K562 (cell line): ENCODE measurements around the gene PTPRT. TPM values are rescaled to one million over a fixed set of nuclear protein-coding genes. Genes with fewer than 3 reads are reported as not detected.

Source experiments
- ATAC-seq: fragments of 200-7000 bp; cut with Tn5 transposase; 3 replicates; pipeline ENCODE4 v1.9.1; 2020; ENCODE audit warnings: moderate library complexity
- BruUV-seq: library from RNA; stranded (reverse); fragments of 400-500 nt; replicated peaks from 2 replicates; lab custom pipeline; 2021; lab: Mats Ljungman, UMichigan
- CTCF ChIA-PET: fragments of 300-600 bp; formaldehyde crosslinking; extraction: SDS; loops from one replicate; lab custom pipeline; 2021; ENCODE audit warnings: low intra/inter-chr PET ratio; lab: Yijun Ruan, JAX
- POLR2A ChIA-PET: fragments of 300-600, 350-650 bp; sonication (Branson Sonifier 250); formaldehyde crosslinking; extraction: SDS; loops from one replicate; lab custom pipeline; 2021; ENCODE audit warnings: antibody characterized with exemption, inconsistent platforms; lab: Yijun Ruan, JAX
- DNase-seq, 4 experiments: peaks; one replicate each; pipeline versions ENCODE4 v3.0.0 to v3.0.0-alpha.2; 2011 to 2018; ENCODE audit warnings: low spot score in 3 of 4, mixed read lengths in 3 of 4; ENCODE audit errors: extremely low read depth in 1 of 4
- FAIRE-seq: peaks from 2 replicates; lab custom pipeline; 2011; peaks lifted over from hg19 to GRCh38; lab: Jason Lieb, UNC
- H2AFZ ChIP-seq: 2 replicates; pipeline ENCODE4 v1.6.0; 2011; ENCODE audit warnings: low read depth, low read length, control low read depth, inconsistent platforms
- H3K27ac ChIP-seq: fragments of 200-600 bp; 3 replicates; pipeline ENCODE4 v1.8.0; 2011; ENCODE audit warnings: low read depth, mild to moderate bottlenecking, control low read depth, inconsistent platforms, low read length, moderate library complexity, mixed read lengths; ENCODE audit errors: extremely low read depth
- H3K27me3 ChIP-seq, 2 experiments: fragments of 300-600 bp in 1 of 2; 2 replicates in 1 of 2; 3 replicates in 1 of 2; pipeline versions ENCODE4 v1.6.0 to v1.8.0; 2011; ENCODE audit warnings: inconsistent platforms in 2 of 2, low read length in 2 of 2, mild to moderate bottlenecking in 1 of 2, mixed read lengths in 1 of 2, moderate library complexity in 1 of 2; ENCODE audit not compliant: control insufficient read depth in 2 of 2, insufficient read depth in 2 of 2
- H3K36me3 ChIP-seq: fragments of 300-600 bp; 3 replicates; pipeline ENCODE4 v1.8.0; 2011; ENCODE audit warnings: mild to moderate bottlenecking, low read length, inconsistent platforms; ENCODE audit not compliant: control insufficient read depth, insufficient read depth
- H3K4me1 ChIP-seq, 2 experiments: fragments of 200-600 bp in 1 of 2; replicated peaks in 1 of 2; 2 replicates in 1 of 2; 3 replicates in 1 of 2; pipeline versions ENCODE4 v1.5.1 to v1.8.0; 2011; ENCODE audit warnings: inconsistent platforms in 2 of 2, low read length in 2 of 2, mild to moderate bottlenecking in 1 of 2, mixed read lengths in 1 of 2, moderate library complexity in 1 of 2; ENCODE audit not compliant: control insufficient read depth in 2 of 2, insufficient read depth in 2 of 2
- H3K4me2 ChIP-seq: 2 replicates; pipeline ENCODE4 v1.6.1; 2011; ENCODE audit warnings: low read length, control low read depth, inconsistent platforms, mixed read lengths; ENCODE audit not compliant: insufficient read depth
- H3K4me3 ChIP-seq: fragments of 200-600 bp; sonication (generic), shearing (Covaris generic); 2 replicates; pipeline ENCODE4 v1.5.1; 2016; ENCODE audit warnings: control low read depth, inconsistent platforms
- H3K79me2 ChIP-seq: fragments of 200-600 bp; 3 replicates; pipeline ENCODE4 v1.8.0; 2011; ENCODE audit warnings: low read length, inconsistent platforms; ENCODE audit not compliant: control insufficient read depth, insufficient read depth
- H3K9ac ChIP-seq, 2 experiments: 2 replicates each; pipeline versions ENCODE4 v1.6.0 to v1.6.1; 2011; ENCODE audit warnings: low read depth in 2 of 2, low read length in 2 of 2, control low read depth in 1 of 2, inconsistent platforms in 1 of 2, mild to moderate bottlenecking in 1 of 2, mixed read lengths in 1 of 2; ENCODE audit not compliant: insufficient read depth in 1 of 2
- H3K9me1 ChIP-seq: one replicate; pipeline ENCODE4 v1.6.0; 2011; ENCODE audit warnings: inconsistent platforms, mild to moderate bottlenecking, low read length, moderate library complexity; ENCODE audit not compliant: control insufficient read depth, insufficient read depth
- H3K9me3 ChIP-seq: replicated peaks from 2 replicates; pipeline ENCODE4 v1.5.1; 2011; ENCODE audit warnings: low read depth, low read length, inconsistent platforms; ENCODE audit not compliant: control insufficient read depth, insufficient read depth
- H4K20me1 ChIP-seq: replicated peaks from 2 replicates; pipeline ENCODE4 v1.6.1; 2011; ENCODE audit warnings: low read length, inconsistent platforms, mixed read lengths; ENCODE audit not compliant: control insufficient read depth, insufficient read depth
- KAT2B ChIP-seq: IDR thresholded peaks from one replicate; pipeline ENCODE4 v1.6.1; 2012; ENCODE audit warnings: low read depth, mild to moderate bottlenecking, control low read depth, inconsistent platforms, low read length, moderate library complexity
- PHTF2 ChIP-seq: fragments of 250-450 bp; sonication (Bioruptor Pico); IDR thresholded peaks from 2 replicates; pipeline ENCODE4 v1.5.0; 2021; ENCODE audit warnings: mild to moderate bottlenecking
- SETDB1 ChIP-seq: IDR thresholded peaks from one replicate; pipeline ENCODE4 v1.6.1; 2012; ENCODE audit warnings: low read length, control low read depth, inconsistent platforms
- TGIF2 ChIP-seq: sonication (generic); formaldehyde crosslinking; IDR thresholded peaks from 2 replicates; pipeline ENCODE4 v1.8.1; 2022; ENCODE audit warnings: mild to moderate bottlenecking, missing genetic modification reagents, moderate library complexity
- ZNF146 ChIP-seq: IDR thresholded peaks from one replicate; pipeline ENCODE4 v1.6.1; 2018; ENCODE audit warnings: missing compliant biosample characterization; ENCODE audit not compliant: unreplicated experiment
- WGBS: fragments of 100-300 bp; shearing (Covaris generic); methylation state at CpG from one replicate; pipeline ENCODE4 v1.1.6; 2016; ENCODE audit warnings: low coverage, mixed read lengths; ENCODE audit not compliant: insufficient coverage; ENCODE audit errors: missing lambda C conversion rate; 5-methylcytosine and 5-hydroxymethylcytosine counted together
- in situ Hi-C: fragments of 300-500 bp; cut with MboI; formaldehyde crosslinking; loops from 4 replicates; pipeline ENCODE4 v1.15.0; 2018; ENCODE audit warnings: inconsistent platforms, mixed read lengths
- intact Hi-C: fragments of 100-400 bp; cut with micrococcal nuclease; formaldehyde crosslinking; loops from 2 replicates; pipeline ENCODE4 v1.14.2; 2022
- polyA plus RNA-seq, 8 experiments: library from polyadenylated mRNA; depleted of rRNA in 4 of 8; stranded (reverse) in 5 of 8; unstranded in 3 of 8; fragments of >200 nt; fragmentation: Nextera tagmentation in 2 of 8; fragmentation: Illumina TruSeq in 1 of 8; extraction: Ambion mirVana in 2 of 8; extraction: Trizol in 1 of 8; gene quantifications; 2 replicates each; pipeline versions ENCODE4 v1.2.1 to v1.2.3, GENCODE V29; 2011 to 2014; ENCODE audit warnings: inconsistent platforms in 1 of 8, missing spikeins in 1 of 8
- total RNA-seq, 7 experiments: library from RNA; depleted of rRNA in 6 of 7; stranded (reverse); fragments of >200 nt in 6 of 7; fragmentation: Illumina TruSeq in 2 of 7; extraction: Trizol in 2 of 7; gene quantifications; 2 replicates each; pipeline versions ENCODE4 v1.2.1 to v1.2.3, GENCODE V29; 2011 to 2021; ENCODE audit warnings: low replicate concordance in 1 of 7

The PTPRT gene
- total and polyA plus RNA-seq, 9 of the 15 experiments (the other 6 are each of a cell fraction or from before 2014, with no cell fraction given): not detected

GRCh38 chr20:42430598-42430997 lies 759.1 kb downstream of the PTPRT start (continued):
- TF ChIP-seq SETDB1: no peak
- TF ChIP-seq, all 486 proteins: peak for 0

GRCh38 chr20:42429761-42430458 lies 759.8 kb downstream of the PTPRT start:
- intact Hi-C loops: no loop called here
- 0% methylated on average over 8 of the region's 8 CpGs for WGBS
- no peaks in the 10 kb centered on the region for H3K36me3 ChIP-seq
- in situ Hi-C loops: no loop called here
- H4K20me1 ChIP-seq: no peaks in the 10 kb centered on the region
- H3K9ac ChIP-seq: no peak overlapping the region
- CTCF ChIA-PET: no interaction called here
- TF ChIP-seq KAT2B (no peak), TGIF2 (CRISPR knock-in tag) (no peak), ZNF146 (CRISPR knock-in tag) (no peak), PHTF2 (CRISPR knock-in tag) (no peak)
- TF ChIP-seq, all 486 proteins: peak for 0
- DNase-seq: no peak
- POLR2A ChIA-PET: no interaction called here
- H3K9me1 ChIP-seq: no peaks in the 10 kb centered on the region
- H3K27ac ChIP-seq: no peak overlapping the region
- H3K4me1 ChIP-seq: no peaks in the 10 kb centered on the region
- FAIRE-seq: no peak
- no peaks in the 10 kb centered on the region for H3K79me2 ChIP-seq
- BruUV-seq: no TSS peak
- no peak for ATAC-seq
- no peak overlapping the region for H3K4me2 ChIP-seq
- H3K4me3 ChIP-seq: no peak overlapping the region
- H3K27me3 ChIP-seq: no peaks in the 10 kb centered on the region
- H2AFZ ChIP-seq: no peak overlapping the region
- no peaks in the 10 kb centered on the region for H3K9me3 ChIP-seq
